ENCODE data around the gene KANSL1L.
"Not testable (repeated sequence)": the region's sequence is repeated elsewhere in the genome, so short reads cannot be mapped to it uniquely, and the experiment has no call there.

The KANSL1L gene

DNA sequence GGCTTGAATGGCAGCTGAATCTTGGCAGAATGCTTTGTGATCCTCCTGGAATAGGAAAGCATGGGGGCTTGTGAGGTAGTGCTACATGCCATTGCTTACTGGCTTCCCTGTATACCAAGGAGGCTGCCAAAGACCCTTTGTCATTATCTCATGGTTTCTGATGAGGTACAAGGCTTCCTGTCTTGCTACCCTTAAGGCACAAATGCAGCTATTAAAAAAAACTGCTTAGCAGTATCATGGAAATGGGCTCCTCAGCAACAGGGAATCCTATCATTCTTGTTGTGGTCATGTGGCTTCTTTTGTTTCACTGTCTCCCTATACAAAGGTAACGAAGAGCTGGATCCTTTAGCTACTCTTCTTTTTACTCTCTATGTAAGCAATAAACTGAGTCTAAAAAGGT lies 6.6 kb upstream of the KANSL1L start:
- no peak for DNase-seq

DNA sequence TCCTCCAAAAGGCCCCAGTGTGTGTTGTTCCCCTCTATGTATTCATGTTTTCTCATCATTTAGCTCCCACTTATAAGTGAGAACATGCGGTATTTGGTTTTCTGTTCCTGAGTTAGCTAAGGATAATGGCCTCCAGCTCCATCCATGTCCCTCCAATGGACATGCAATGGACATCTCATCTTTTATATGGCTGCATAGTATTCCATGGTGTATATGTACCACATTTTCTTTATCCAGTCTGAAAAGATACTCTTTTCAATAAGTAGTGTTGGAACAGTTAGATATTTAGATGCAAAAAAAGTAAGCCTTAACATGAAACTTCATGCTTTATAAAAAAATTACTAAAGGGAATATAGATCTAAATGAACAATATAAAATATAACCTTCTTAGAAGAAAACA lies 5.9 kb upstream of the KANSL1L start:
- DNase-seq: not testable (repeated sequence)

DNA sequence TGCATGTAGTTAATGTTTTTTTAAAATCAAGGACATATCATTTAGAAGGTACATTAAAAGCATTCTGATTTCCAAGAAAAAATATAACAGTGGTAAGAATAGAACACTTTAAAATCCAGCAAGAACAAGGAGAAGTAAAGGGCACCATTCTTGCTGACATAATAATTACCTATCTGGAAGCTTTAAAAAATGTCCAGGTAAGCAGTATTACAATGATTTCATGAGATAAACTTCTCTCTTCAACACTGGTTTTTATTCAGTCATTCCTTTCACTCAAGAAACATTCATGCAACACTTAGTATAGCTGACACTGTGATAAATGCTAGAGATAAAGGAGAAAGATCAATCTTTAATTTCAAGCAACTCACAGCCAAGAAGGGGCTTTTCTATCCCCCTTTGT lies 2.9 kb upstream of the KANSL1L start:
- no peak for DNase-seq

DNA sequence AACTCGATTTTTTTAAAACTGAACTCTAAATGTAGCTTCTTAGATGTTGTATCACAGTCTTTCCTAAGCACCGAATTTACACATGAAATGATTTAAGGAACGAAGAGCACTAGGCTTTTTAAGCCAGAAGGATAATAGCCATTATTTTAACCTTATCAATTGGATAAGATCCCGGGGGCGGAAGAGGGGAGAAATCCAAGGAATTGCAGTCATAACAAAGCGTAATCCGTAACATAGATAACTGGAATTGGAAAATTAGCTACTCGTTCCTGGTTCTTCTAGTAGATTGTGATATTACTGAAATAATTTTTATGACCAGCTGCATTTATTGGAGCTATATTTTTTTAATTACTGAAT lies 988 bp upstream of the KANSL1L start:
- no peak for DNase-seq

DNA sequence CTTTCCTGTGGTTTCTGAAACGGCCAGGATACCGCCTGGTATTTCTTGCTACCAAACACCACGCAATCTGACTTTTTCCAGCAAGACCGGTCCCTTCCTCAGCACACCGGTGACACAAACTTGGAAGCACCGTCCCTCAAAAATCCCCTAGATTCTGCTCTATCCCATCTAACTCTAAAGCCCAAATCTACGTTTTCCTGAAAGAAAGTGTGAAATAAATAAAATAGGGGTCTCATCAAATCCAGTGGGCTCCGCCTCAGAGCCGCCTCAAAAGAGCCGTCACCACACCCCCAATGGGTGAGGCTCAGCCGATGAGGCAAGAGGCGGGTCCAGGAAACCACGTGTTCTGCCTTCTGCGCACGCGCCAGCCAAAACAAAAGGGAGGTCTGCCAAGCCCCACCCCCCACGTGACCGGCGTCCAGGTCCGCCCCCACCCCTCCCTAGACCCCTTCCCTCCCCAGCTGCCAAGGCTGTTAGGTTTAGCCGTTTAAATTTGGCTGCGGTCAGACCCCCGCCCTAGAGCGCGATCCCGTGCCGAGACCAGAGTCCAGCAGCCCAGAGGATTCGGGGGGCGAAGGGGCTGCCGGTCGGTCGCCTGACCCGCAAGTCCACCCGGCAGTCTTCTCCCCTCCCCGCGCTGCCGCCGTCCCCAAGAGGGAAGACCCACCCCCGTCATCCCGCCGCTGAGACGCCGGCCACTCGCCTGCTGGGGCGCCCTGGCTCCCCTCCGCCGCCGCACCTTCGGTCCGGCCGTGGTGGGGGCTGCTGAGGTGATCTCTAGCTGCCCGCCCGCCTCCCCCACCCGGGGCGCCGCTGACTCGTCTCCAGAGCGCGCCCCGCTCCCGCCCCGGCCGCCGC lies 534 bp downstream of the KANSL1L start:
- peak; percentile 90 to 95 (median 92) for DNase-seq

DNA sequence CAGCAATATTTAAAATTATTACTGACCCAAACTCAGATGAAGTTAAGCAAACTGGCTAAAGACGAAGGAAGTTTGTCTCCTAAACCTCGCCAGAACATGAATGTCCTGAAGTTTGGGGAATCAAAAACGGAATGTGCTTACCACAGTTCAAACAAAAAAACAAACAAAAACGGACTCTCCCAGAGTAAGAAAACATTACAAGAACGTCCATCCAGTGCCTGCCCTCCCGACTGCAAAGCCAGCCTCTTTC lies 1.1 kb downstream of the KANSL1L start:
- DNase-seq: no peak

DNA sequence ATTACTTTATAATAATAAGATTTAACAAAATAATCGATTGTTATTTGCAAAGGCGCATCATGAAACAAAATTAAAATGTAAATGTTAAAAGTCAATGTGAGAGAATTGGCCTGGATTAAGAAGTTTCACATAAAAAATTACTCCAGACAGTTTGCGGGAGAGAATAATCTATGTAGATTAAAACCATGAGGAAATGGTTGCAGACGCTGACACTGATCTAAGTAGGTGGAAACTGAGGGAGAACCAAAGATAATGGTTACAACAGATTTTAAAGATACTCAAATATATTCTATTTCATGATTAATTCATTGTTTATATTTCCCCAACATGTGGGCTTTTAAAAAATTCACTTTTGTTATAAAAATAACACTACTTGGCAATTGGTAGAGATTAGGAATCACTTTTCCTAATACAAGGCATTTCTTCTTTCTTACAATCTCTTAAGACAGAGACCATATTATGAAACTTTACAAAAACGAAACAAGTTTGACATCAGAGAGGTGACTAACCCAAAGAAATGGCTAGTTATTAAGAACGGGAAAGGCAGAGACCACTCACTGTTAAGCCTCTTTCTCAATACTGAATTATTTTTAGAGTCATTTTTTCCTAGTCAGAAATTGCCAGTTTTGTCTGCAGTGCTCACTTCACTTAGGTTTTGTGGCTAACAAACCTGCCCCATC lies 1.6 kb downstream of the KANSL1L start:
- no peak for DNase-seq

DNA sequence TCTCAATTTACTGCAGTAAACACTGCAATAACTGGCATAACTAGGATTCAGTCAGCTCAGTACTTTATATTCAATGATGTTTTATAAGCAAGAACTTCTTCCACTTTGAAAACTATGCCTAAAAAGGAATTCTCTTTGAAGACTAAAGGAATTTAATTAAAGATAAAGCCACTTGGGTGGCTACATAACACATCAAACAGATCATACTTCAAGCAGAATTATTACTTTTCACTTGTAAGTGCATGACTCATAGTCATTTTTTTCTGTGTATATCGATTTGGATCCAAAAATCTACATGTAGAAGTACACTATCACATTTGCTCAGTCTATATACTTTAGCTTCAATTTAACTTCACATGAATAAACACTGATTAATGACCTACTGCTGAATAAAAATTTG lies 4.0 kb downstream of the KANSL1L start:
- no peak for DNase-seq

DNA sequence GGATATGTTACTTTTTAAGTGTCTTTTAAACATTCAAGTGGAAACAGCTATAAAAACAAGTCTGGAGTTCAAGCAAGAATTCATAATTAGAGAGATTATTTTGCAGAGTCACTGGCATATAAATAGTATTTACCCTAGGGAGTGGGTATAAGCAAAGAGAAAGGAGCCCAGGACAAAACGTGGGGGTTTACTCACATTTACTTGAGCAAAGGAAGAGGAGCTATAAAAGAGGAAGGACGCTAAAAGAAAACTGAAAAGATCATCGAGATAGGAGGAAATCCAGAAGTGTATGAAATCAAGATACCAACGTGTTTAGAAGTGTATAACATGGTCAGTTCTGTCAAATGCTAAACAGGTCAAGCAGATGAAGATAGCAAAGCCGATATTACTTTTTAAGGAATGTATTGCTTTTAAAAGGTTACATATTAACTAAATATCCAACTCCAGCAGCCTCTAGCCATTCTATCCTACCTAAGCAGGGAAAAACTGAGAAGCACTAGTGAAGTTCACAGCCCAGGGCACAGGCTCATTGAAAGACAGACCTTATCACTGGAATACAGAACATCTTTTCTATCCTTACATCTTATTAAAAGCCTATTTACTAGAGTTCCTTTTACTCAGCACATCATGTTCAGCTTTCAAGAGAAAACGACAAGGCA lies 8.6 kb downstream of the KANSL1L start:
- DNase-seq: no peak

DNA sequence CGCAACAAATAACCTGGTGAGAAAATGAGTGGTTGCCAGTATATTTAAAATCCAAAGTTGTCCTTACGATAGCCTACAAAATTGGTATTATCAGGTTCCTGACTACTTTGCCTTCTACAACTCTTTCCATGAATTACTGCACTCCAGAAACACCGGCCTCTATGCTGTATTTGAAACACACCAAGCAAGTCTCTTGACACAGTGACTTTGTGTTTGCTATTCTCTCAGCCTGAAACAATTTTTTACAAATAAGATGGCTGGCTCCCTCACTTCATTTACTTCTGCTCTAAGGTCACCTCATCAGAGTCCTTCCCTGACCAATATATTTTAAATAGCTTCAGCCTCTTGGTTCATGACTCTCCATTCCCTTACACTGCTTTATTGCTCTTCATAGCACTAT lies 12.2 kb downstream of the KANSL1L start:
- no peak for DNase-seq

DNA sequence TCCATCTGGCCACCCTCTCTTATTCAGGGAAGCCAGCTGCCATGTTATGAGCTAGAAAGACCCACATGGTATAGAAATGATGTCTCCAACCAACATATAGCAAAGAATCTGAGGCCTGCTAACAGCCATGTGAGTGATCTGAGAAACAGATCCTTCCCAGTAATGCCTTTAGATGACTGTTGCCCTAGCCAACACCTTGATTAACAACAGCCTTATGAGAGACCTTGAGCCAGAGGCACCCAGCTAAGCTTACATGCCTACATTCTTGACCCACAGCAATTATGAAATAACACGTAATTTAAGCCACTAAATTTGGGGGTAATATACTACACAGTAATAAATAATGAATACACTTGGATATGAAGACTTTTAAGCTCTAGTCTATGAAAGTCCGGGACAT lies 13.0 kb downstream of the KANSL1L start:
- no peak for DNase-seq

DNA sequence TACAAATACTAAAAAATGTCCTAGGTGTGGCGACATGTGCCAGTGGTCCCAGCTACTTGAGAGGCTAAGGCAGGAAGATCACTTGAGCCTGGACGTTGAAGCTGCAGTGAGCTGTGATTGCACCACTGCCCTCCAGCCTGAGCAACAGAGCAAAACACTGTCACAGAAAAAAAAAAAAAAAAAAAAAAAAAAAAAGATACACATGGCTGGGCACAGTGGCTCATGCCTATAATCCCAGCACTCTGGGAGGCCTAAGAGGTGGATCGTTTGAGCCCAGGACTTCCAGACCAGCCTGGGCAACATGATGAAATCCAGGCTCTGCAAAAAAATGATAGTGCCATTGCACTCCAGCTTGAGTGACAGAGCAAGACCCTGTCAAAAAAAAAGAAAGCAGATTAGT lies 13.7 kb downstream of the KANSL1L start:
- DNase-seq: no peak

DNA sequence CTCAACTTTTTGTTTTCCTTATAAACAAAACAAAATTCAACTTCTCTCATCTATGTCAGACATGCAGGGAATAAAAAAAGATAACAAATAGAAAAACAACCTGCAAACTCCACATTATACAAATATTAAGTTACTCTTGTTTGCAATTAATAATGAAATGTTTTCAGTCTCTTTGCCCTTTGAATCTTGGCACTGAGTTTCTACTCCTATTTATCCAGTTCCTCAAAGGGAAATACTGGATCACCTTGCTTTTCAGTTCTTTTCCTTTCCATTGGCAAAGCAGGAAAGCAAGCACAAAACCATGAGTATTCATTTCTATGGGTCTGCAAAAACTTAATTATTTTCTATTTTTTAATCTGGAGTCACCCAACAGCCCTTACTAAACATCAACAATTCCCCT lies 23.6 kb downstream of the KANSL1L start:
- no peak for DNase-seq

DNA sequence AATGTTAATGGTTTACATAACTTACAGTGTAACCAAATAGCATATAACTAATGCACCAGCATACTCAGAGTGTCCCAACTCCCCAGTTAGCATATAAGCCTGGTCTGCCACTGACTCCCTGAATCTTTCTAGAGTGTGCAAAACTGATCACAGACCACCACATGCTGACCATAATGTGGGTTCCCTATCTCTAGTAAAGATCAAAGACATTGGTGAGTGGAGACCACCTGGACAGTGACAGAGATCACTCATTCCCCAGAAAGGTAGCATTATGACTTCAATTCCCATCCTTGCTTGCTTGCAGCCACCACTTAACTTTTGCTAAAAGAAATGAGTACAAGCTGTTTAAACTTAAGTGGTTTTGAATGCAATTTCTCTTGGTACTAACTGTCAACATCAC lies 39.0 kb downstream of the KANSL1L start:
- no peak for DNase-seq

DNA sequence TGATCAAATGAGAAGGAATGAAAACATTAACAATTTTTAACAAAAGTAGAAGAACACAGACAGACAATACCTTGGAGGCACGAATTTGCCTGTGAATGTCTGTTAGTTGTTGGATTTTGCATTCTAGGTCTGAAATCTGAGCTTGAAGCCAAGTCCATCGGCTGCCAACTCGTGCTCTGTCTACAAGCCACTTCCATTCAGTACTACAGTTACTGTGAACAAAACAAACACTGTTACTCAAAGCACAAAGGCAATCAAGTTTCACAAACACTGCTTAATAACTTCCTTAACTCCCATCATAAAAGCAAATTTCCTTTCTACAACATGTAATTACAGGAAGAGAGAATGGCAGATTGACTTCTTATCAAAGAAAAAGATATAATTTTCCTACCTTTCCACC lies 42.2 kb downstream of the KANSL1L start:
- no peak for DNase-seq

DNA sequence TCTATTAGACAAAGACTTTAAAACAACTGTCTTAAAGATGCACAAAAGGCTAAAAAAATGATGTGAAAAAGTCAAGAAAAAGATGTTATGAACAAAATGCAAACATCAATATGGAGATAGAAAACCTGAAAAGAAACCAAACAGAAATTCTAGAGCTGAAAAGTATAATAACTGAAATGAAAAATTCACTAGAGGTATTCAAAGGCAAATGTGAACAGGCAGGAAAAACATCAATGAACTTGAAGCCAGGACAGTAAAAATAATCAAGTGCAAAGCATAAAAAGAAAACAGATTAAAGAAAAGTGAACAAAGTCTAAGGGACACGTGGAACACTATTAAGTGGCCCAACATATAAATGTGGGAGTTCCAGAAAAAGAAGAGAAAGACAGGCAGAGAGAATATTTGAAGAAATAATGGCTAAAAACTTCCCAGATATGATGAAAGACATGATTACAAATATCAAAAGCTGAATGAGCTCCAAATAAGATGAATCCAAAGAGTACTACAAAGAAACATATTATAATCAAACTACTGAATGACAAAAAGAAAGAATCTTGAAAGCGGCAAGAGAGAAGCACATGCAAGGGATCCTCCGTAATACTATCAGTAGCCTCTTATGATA lies 57.5 kb downstream of the KANSL1L start:
- no peak for DNase-seq

DNA sequence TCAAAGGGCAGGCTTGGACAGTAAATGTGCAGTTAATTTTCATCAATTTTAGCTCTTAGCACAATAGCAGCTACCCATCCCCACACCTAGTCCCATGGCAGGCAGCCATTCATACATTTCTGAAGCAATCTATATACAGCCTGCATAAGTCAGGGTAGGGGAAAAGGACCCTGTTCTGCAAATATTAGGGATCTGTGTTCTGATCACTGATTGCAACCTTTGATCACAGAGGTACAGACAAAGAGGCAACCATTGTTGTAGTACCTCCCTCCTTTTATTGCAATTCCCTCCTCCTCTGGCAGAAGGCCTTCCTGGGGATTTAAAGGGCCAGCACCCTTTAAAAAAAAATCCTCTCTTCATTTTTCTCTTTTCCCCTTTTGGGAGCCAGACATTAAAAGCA lies 58.3 kb downstream of the KANSL1L start:
- DNase-seq: no peak

DNA sequence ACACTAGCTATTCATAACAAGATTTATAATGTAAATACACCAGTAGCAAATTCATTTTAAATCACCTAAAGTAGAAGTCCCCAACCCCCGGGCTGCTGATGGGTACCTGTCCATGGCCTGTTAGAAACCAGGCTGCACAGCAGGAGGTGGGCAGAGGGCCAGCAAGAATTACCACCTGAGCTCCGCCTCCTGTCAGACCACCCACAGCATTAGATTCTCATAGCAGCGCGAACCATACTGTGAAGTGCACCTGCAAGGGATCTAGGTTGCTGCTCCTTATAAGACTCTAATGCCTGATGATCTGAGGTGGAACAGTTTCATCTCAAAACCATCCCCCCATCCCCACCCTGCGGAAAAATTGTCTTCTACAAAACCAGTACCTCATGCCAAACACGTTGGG lies 71.3 kb downstream of the KANSL1L start:
- no peak for DNase-seq

DNA sequence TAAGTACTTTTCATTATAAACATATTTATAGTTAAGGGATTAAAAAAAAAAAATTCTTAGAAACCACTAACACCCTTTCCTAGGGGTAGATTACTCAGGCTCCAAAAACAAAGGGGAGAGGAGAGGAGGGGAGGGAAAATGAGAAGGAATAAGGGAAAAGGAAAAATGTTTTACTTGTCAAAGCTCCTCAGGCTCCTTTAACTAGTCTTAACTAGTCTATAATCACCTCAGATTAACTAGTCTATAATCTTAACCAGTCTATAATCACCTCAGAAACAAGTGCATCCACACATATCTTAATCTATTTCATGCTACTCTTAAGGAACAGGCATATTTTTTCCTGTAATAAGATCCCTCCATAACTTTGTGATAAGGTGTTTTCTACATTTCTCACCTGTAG lies 76.4 kb downstream of the KANSL1L start:
- no peak for DNase-seq

DNA sequence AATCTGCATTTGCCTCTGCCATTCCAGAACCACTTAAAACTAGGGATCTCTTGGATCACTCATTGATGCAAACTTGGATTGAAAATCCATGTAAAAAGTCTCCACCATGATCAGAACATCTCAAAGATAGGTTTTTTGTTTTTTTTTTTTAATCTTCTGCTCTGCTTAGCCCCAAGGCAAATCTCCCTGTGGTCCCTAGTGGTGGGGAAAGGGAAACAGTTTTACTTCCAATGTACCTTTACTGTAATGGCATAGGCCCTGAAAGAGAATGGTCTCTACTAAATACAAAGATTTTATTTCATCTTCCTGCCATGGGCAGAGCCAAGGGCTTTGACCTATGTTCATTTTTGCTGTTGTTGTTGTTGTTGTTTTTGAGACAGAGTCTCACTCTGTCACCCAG lies 78.4 kb downstream of the KANSL1L start:
- DNase-seq: no peak

DNA sequence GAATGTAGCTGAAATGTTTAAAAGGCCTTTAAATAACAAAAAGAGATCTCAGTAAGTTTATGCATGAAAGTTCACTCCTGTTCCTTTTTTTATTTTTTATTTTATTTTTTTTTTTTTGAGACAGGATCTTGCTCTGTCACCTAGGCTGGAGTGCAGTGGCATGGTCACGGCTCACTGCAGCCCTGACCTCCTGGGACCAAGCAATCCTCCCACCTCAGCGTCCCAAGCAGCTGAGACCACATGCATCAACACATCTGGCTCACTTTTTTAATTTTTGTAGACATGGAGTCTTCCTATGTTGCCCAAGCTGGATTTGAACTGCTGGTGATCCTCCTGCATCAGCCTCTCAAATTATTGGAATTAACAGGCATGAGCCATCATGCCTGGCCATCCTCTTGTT lies 84.3 kb downstream of the KANSL1L start:
- DNase-seq: no peak

DNA sequence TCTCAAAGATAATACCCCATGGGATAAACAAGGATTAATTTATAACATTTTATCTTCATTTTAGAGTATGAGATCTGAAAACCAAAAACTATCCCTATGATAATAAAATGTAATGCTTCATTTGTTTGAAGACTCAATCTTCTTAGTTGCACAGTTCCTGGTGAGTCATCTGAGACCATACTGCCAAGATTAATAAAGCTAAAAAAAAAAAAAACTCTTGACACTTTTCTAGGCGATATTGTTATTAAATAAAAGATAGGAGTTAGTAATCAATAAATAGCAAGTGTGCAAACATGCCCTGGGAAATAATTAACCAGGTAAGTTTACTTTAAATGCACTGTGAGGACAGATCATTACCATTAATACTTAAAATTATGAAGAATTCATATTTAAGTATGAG lies 84.9 kb downstream of the KANSL1L start:
- no peak for DNase-seq

DNA sequence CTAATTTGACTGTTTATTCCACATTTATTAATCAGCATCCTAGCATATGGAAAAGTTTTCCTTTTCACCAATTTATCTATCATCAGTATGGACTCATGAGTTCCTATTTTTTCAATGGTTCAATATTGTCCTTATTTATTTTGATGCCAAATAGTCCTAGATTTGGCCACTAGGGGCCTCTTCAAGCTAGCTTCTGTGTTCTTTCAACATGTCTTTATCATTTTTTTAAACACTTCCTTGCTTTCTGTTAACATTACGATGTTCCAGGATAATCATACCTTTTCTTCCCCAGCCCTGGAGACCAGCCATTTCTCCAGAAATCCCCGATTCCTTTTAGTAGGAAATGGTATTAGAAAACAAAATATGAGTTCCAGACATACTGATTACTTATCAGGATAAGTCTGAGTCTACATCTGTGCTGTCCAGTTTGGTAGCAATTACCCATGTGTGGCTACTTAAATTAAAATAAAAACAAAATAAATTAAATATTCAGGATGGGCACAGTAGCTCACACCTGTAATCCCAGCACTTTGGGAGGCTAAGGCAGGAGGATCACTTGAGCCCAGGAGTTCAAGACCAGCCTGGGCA lies 98.2 kb downstream of the KANSL1L start:
- no peak for DNase-seq

DNA sequence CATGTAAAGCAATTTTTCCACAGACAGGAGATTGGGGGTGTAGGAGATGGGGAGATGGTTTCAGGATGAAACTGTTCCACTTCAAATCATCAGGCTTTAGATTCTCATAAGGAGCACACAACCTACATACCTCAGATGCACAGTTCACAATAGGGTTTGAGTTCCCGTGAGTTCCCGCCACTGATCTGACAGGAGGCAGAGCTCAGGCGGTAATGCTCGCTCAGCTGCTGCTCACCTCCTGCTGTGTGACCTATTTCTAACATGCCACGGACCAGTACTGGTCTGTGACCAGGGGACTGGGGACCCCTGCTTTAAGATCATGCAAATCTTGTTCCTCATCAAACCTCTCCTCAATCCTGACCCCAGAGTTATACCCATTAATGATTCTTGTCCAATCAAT lies 98.7 kb downstream of the KANSL1L start:
- DNase-seq: no peak

Measured in activated CD4-positive, CD25-positive, alpha-beta regulatory T cell (primary cell).